KMS-11 (cell line): ENCODE data around the gene KCNIP1.

Experiments used
- H2AFZ ChIP-seq: fragments of 200-600 bp; sonication (generic); 2 replicates; pipeline ENCODE4 v1.6.1; 2016; ENCODE audit warnings: antibody characterized with exemption, mixed run types, low read depth
- H3K27ac ChIP-seq: fragments of 200-600 bp; sonication (generic); 2 replicates; pipeline ENCODE4 v1.6.1; 2016; ENCODE audit warnings: mild to moderate bottlenecking, mixed run types
- H3K27me3 ChIP-seq: fragments of 200-600 bp; sonication (generic); 2 replicates; pipeline ENCODE4 v1.6.1; 2017; ENCODE audit warnings: mild to moderate bottlenecking, low read depth, mixed run types, moderate library complexity; ENCODE audit not compliant: insufficient read depth
- H3K36me3 ChIP-seq: fragments of 200-600 bp; sonication (generic); 2 replicates; pipeline ENCODE4 v1.6.1; 2017; ENCODE audit warnings: mild to moderate bottlenecking, mixed run types; ENCODE audit not compliant: insufficient read depth
- H3K4me1 ChIP-seq: fragments of 200-600 bp; sonication (generic); 2 replicates; pipeline ENCODE4 v1.6.1; 2016; ENCODE audit warnings: mild to moderate bottlenecking, low read depth, mixed run types; ENCODE audit not compliant: poor library complexity, severe bottlenecking
- H3K4me2 ChIP-seq: fragments of 200-600 bp; sonication (generic); 2 replicates; pipeline ENCODE4 v1.7.0; 2016; ENCODE audit warnings: mild to moderate bottlenecking, mixed run types
- H3K4me3 ChIP-seq: fragments of 200-600 bp; sonication (generic); IDR thresholded peaks from 2 replicates; pipeline ENCODE4 v1.6.1; 2017; ENCODE audit warnings: low read depth, low read length, mixed read lengths; ENCODE audit not compliant: insufficient read depth
- H3K79me2 ChIP-seq: fragments of 200-600 bp; sonication (generic); 2 replicates; pipeline ENCODE4 v1.6.1; 2016; ENCODE audit warnings: low read depth, mixed run types; ENCODE audit not compliant: insufficient read depth
- H3K9ac ChIP-seq: fragments of 200-600 bp; sonication (generic); 2 replicates; pipeline ENCODE4 v1.6.1; 2016; ENCODE audit warnings: mild to moderate bottlenecking, mixed run types
- H4K20me1 ChIP-seq: fragments of 200-600 bp; sonication (generic); 2 replicates; pipeline ENCODE4 v1.6.1; 2016; ENCODE audit warnings: mild to moderate bottlenecking, mixed run types; ENCODE audit not compliant: insufficient read depth
- TF ChIP-seq, protein P1 (sequence below): fragments of 200-600 bp; sonication (generic); conservative IDR thresholded peaks from 2 replicates; pipeline ENCODE4 v1.6.1; 2017; ENCODE audit warnings: low read depth, mild to moderate bottlenecking, antibody characterized with exemption, low read length, moderate library complexity, mixed read lengths

Gene KCNIP1

DNA sequence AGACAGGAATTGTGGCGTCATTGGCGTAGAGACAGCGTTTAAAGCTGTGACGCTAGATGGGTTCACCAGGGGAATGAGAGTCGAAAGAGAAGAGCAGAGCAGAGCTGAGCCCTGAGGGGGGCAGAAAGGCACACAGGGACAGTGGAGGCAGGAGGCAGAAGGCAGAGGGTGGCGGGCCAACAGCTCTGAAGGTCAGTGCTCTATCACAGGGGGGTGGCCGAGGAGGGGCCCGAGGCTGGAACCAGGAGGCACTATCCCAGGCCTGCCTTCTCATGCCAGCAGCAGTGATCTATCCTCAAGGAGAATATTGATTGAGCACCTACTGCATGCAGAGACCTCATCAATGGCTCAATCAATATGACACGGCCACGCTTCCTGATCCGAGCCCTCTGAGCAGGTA lies 132.4 kb downstream of the KCNIP1 start:
- Histone ChIP-seq H3K4me3 (no peak overlapping the region), H3K4me1 (no peaks in the 10 kb centered on the region), H3K36me3 (no peaks in the 10 kb centered on the region), H3K27me3 (no peaks in the 10 kb centered on the region), H3K79me2 (no peaks in the 10 kb centered on the region), H3K4me2 (no peak overlapping the region), H4K20me1 (no peaks in the 10 kb centered on the region), H3K9ac (no peak overlapping the region), H2AFZ (no peak overlapping the region), H3K27ac (no peak overlapping the region)
- TF ChIP-seq, protein P1, sequence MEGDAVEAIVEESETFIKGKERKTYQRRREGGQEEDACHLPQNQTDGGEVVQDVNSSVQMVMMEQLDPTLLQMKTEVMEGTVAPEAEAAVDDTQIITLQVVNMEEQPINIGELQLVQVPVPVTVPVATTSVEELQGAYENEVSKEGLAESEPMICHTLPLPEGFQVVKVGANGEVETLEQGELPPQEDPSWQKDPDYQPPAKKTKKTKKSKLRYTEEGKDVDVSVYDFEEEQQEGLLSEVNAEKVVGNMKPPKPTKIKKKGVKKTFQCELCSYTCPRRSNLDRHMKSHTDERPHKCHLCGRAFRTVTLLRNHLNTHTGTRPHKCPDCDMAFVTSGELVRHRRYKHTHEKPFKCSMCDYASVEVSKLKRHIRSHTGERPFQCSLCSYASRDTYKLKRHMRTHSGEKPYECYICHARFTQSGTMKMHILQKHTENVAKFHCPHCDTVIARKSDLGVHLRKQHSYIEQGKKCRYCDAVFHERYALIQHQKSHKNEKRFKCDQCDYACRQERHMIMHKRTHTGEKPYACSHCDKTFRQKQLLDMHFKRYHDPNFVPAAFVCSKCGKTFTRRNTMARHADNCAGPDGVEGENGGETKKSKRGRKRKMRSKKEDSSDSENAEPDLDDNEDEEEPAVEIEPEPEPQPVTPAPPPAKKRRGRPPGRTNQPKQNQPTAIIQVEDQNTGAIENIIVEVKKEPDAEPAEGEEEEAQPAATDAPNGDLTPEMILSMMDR, result no peak

DNA sequence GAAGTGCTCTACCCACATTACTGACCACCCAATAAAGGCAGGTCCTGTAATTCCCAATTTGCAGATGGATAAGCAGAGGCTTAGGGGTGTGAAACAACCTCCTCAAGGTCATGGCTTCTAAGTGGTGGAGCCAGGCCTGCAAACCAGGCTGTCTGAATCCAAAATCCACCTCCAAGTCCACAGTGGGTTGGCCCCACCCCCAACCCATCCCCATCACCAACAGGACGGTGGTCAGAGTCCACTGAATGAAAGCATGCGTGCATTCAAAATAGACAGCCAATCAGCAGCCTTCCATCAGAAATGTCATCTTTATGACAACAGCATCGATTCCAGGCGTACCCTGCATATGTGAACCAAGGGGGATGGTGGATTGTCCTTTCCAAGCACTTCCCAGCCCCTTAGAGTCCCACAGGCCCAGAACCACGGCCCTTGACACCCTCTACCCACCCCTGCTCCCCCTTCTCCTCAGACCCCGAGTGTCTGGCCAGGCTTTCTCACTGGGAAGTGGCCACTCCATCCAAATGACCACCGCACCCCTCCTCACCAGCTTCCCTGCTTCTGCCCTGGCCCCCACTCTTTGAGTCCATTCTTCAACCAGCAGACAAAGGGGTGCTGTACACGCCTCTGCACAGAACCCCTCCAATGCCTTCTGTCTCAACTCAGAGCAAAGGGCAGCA lies 133.1 kb downstream of the KCNIP1 start:
- Histone ChIP-seq H3K36me3 (no peaks in the 10 kb centered on the region), H3K4me2 (no peak overlapping the region), H2AFZ (no peak overlapping the region), H3K4me1 (no peaks in the 10 kb centered on the region), H3K9ac (no peak overlapping the region), H3K79me2 (no peaks in the 10 kb centered on the region), H3K4me3 (no peak overlapping the region), H4K20me1 (no peaks in the 10 kb centered on the region), H3K27me3 (no peaks in the 10 kb centered on the region), H3K27ac (no peak overlapping the region)
- TF ChIP-seq, protein P1, result no peak

DNA sequence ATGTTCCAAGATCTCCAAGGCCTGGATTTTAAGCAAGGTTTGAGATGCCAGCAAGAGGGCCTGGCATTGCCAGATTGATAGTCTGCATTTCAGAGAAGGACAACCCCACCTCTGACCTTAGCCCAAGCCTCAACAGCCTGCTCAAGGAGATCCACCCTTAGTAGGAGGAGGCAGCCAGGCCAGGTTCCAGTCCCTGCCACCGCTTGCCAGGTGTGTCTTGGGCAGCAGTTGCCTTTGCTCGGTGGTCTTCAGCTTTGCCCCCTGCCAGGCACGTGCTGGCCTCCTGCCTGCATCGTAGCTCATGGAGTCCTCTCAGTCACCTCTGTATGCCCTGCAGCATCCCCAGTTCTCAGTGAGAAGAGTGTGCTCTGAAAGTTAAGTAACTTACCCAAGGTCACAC lies 134.2 kb downstream of the KCNIP1 start:
- no peak overlapping the region for H3K27ac ChIP-seq
- H3K4me2 ChIP-seq, result no peak overlapping the region
- TF ChIP-seq, protein P1, result no peak
- H3K36me3 ChIP-seq, result no peaks in the 10 kb centered on the region
- no peak overlapping the region for H3K9ac ChIP-seq
- no peaks in the 10 kb centered on the region for H3K79me2 ChIP-seq
- H2AFZ ChIP-seq, result no peak overlapping the region
- no peak overlapping the region for H3K4me3 ChIP-seq
- no peaks in the 10 kb centered on the region for H4K20me1 ChIP-seq
- no peaks in the 10 kb centered on the region for H3K27me3 ChIP-seq
- H3K4me1 ChIP-seq, result no peaks in the 10 kb centered on the region

DNA sequence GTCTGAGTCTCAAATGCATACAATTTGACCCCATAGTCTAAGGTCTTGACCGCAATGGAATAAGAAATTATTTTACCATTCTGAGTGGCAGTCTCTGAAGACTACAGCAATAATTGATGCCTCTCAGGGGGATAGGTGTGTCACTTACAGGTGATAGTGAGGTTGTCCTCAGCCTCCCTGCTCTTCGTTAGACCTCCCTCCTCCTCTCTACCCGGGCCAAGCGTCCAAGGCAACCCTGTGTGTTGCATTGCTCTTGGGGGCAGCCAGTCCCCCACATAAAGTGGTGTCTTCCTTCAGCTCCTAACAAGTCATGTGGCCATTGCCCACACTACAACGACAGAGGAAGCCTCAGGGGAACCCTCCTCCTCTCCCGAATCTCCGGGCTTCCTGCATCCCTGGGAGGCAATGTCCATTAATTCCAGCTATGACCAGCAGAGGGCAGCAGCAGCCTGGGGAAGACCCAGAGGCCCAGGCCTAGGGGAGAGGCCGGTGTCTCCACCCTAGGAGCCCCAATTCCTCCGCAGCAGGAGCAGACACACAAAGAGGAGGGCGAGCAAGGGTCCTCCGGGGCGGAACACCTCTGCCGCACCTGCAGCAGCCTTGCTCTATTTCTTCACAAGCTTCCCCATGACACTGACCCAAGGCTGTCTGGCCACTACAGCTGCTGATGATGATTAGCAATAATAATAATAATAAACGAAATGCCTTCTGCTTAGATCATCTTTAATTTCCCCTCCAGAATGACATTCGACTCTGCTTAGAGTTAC lies 134.8 kb downstream of the KCNIP1 start:
- no peaks in the 10 kb centered on the region for H4K20me1 ChIP-seq
- no peak overlapping the region for H3K9ac ChIP-seq
- H3K36me3 ChIP-seq, result no peaks in the 10 kb centered on the region
- H3K4me1 ChIP-seq, result no peaks in the 10 kb centered on the region
- no peaks in the 10 kb centered on the region for H3K27me3 ChIP-seq
- TF ChIP-seq, protein P1, result peak; percentile 80
- H3K4me3 ChIP-seq, result no peak overlapping the region
- no peak overlapping the region for H3K4me2 ChIP-seq
- H2AFZ ChIP-seq, result no peak overlapping the region
- no peaks in the 10 kb centered on the region for H3K79me2 ChIP-seq
- no peak overlapping the region for H3K27ac ChIP-seq
